Large intestine (tissue), 3 donors: ENCODE measurements around the gene LSM11. TPM values are rescaled to one million over a fixed set of nuclear protein-coding genes. Genes with fewer than 3 reads are reported as not detected.

Source experiments
- DNase-seq, 2 donors: peaks; one replicate each; pipeline versions ENCODE4 v3.0.0 to v3.0.0-alpha.2; 2013
- H3K27ac ChIP-seq: one replicate; pipeline ENCODE4 v1.5.1; 2013; ENCODE audit warnings: low read length
- H3K27me3 ChIP-seq: 2 replicates; pipeline ENCODE4 v1.6.1; 2013; ENCODE audit warnings: low read length; ENCODE audit not compliant: control insufficient read depth, insufficient read depth
- H3K36me3 ChIP-seq: 2 replicates; pipeline ENCODE4 v1.6.1; 2013; ENCODE audit warnings: low read length; ENCODE audit not compliant: control insufficient read depth, insufficient read depth
- H3K4me1 ChIP-seq: one replicate; pipeline ENCODE4 v1.6.1; 2013; ENCODE audit warnings: low read length; ENCODE audit not compliant: control insufficient read depth, insufficient read depth
- H3K4me3 ChIP-seq: one replicate; pipeline ENCODE4 v1.5.1; 2013; ENCODE audit warnings: low read length
- H3K9me3 ChIP-seq: one replicate; pipeline ENCODE4 v1.6.1; 2013; ENCODE audit warnings: mild to moderate bottlenecking, low read depth, low read length, moderate library complexity; ENCODE audit not compliant: control insufficient read depth
- WGBS: methylation state at CpG from one replicate; pipeline ENCODE4 v1.1.5; 2013; ENCODE audit warnings: low lambda C conversion rate; ENCODE audit not compliant: insufficient coverage; 5-methylcytosine and 5-hydroxymethylcytosine counted together
- polyA plus RNA-seq: library from polyadenylated mRNA; unstranded; fragments of 120-200 nt; gene quantifications from one replicate; pipeline ENCODE4 v1.2.1, GENCODE V29; 2013

LSM11 gene
- polyA plus RNA-seq, 1 donor = 8.6 TPM

- WGBS = no CpG with 5 or more reads among the region's 3 CpGs
- Histone ChIP-seq H3K27ac (no peak overlapping the region), H3K4me3 (no peak overlapping the region), H3K36me3 (no peaks in the 10 kb centered on the region), H3K4me1 (no peaks in the 10 kb centered on the region), H3K27me3 (no peaks in the 10 kb centered on the region), H3K9me3 (no peaks in the 10 kb centered on the region)
- DNase-seq = no peak
These were observed 24.2 kb downstream of the LSM11 start for GRCh38 chr5:157767689-157768088.

GRCh38 chr5:157770665-157771064 is 27.2 kb downstream of the LSM11 start:
- Histone ChIP-seq H3K27me3 (no peaks in the 10 kb centered on the region), H3K27ac (no peak overlapping the region), H3K4me3 (no peak overlapping the region), H3K4me1 (no peaks in the 10 kb centered on the region), H3K9me3 (no peaks in the 10 kb centered on the region), H3K36me3 (no peaks in the 10 kb centered on the region)
- DNase-seq = no peak
- no CpG with 5 or more reads among the region's 4 CpGs for WGBS

GRCh38 chr5:157772127-157772526 is 28.6 kb downstream of the LSM11 start:
- DNase-seq = no peak
- H3K36me3 ChIP-seq = no peaks in the 10 kb centered on the region
- no peak overlapping the region for H3K27ac ChIP-seq
- no peaks in the 10 kb centered on the region for H3K27me3 ChIP-seq
- WGBS = 59% methylated on average over 3 of the region's 10 CpGs
- H3K4me1 ChIP-seq = no peaks in the 10 kb centered on the region
- H3K4me3 ChIP-seq = no peak overlapping the region
- H3K9me3 ChIP-seq = no peaks in the 10 kb centered on the region

GRCh38 chr5:157778121-157778805 is 34.8 kb downstream of the LSM11 start:
- H3K4me1 ChIP-seq = no peaks in the 10 kb centered on the region

GRCh38 chr5:157779221-157779620 is 35.7 kb downstream of the LSM11 start:
- 75% methylated on average over 3 of the region's 6 CpGs for WGBS
- Histone ChIP-seq H3K36me3 (peaks cover 3% of the 10 kb centered on the region), H3K4me1 (no peaks in the 10 kb centered on the region), H3K27ac (no peak overlapping the region), H3K4me3 (no peak overlapping the region), H3K9me3 (no peaks in the 10 kb centered on the region), H3K27me3 (no peaks in the 10 kb centered on the region)
- DNase-seq = no peak

More at GRCh38 chr5:157778121-157778805, 34.8 kb downstream of the LSM11 start:
- Histone ChIP-seq H3K36me3 (no peaks in the 10 kb centered on the region), H3K9me3 (no peaks in the 10 kb centered on the region), H3K4me3 (no peak overlapping the region), H3K27me3 (no peaks in the 10 kb centered on the region), H3K27ac (no peak overlapping the region)
- 60% methylated on average over 1 of the region's 8 CpGs for WGBS
- no peak for DNase-seq

- H3K36me3 ChIP-seq = peaks cover 29% of the 10 kb centered on the region
- H3K9me3 ChIP-seq = no peaks in the 10 kb centered on the region
- H3K27ac ChIP-seq = no peak overlapping the region
- DNase-seq = no peak
- 100% methylated on average over 1 of the region's 3 CpGs for WGBS
- H3K27me3 ChIP-seq = no peaks in the 10 kb centered on the region
- no peaks in the 10 kb centered on the region for H3K4me1 ChIP-seq
- no peak overlapping the region for H3K4me3 ChIP-seq
These were observed 42.3 kb downstream of the LSM11 start for GRCh38 chr5:157785801-157786200.

- Histone ChIP-seq H3K4me3 (no peak overlapping the region), H3K4me1 (no peaks in the 10 kb centered on the region), H3K36me3 (peaks cover 32% of the 10 kb centered on the region), H3K27me3 (no peaks in the 10 kb centered on the region), H3K27ac (no peak overlapping the region), H3K9me3 (no peaks in the 10 kb centered on the region)
- WGBS = 80% methylated on average over 1 of the region's 4 CpGs
- DNase-seq = no peak
These were observed 49.8 kb downstream of the LSM11 start for GRCh38 chr5:157793301-157793700.

- Histone ChIP-seq H3K27ac (no peak overlapping the region), H3K27me3 (no peaks in the 10 kb centered on the region), H3K4me3 (no peak overlapping the region), H3K9me3 (no peaks in the 10 kb centered on the region), H3K36me3 (peaks cover 27% of the 10 kb centered on the region), H3K4me1 (no peaks in the 10 kb centered on the region)
- no peak for DNase-seq
- 100% methylated on average over 1 of the region's 1 CpG for WGBS
These were observed 56.1 kb downstream of the LSM11 start for GRCh38 chr5:157799578-157799977.

- no peaks in the 10 kb centered on the region for H3K4me1 ChIP-seq
- peaks cover 31% of the 10 kb centered on the region for H3K36me3 ChIP-seq
- H3K27ac ChIP-seq = no peak overlapping the region
- no peak overlapping the region for H3K4me3 ChIP-seq
- no peak for DNase-seq
- H3K27me3 ChIP-seq = no peaks in the 10 kb centered on the region
- 100% methylated on average over 1 of the region's 1 CpG for WGBS
- H3K9me3 ChIP-seq = no peaks in the 10 kb centered on the region
These were observed 56.6 kb downstream of the LSM11 start for GRCh38 chr5:157800137-157800536.

- 100% methylated on average over 1 of the region's 6 CpGs for WGBS
- Histone ChIP-seq H3K36me3 (peaks cover 32% of the 10 kb centered on the region), H3K27ac (no peak overlapping the region), H3K27me3 (no peaks in the 10 kb centered on the region), H3K4me3 (no peak overlapping the region), H3K4me1 (no peaks in the 10 kb centered on the region), H3K9me3 (no peaks in the 10 kb centered on the region)
- DNase-seq = no peak
These were observed 59.2 kb downstream of the LSM11 start for GRCh38 chr5:157802736-157803135.

GRCh38 chr5:157808043-157808442 is 64.5 kb downstream of the LSM11 start:
- peaks cover 55% of the 10 kb centered on the region for H3K36me3 ChIP-seq
- WGBS = no CpG with 5 or more reads among the region's 2 CpGs
- H3K27me3 ChIP-seq = no peaks in the 10 kb centered on the region

More at GRCh38 chr5:157808043-157808442, 64.5 kb downstream of the LSM11 start:
- Histone ChIP-seq H3K4me3 (no peak overlapping the region), H3K4me1 (no peaks in the 10 kb centered on the region), H3K27ac (no peak overlapping the region), H3K9me3 (no peaks in the 10 kb centered on the region)
- DNase-seq = no peak
